ENCODE data around the gene C2orf66.

DNA sequence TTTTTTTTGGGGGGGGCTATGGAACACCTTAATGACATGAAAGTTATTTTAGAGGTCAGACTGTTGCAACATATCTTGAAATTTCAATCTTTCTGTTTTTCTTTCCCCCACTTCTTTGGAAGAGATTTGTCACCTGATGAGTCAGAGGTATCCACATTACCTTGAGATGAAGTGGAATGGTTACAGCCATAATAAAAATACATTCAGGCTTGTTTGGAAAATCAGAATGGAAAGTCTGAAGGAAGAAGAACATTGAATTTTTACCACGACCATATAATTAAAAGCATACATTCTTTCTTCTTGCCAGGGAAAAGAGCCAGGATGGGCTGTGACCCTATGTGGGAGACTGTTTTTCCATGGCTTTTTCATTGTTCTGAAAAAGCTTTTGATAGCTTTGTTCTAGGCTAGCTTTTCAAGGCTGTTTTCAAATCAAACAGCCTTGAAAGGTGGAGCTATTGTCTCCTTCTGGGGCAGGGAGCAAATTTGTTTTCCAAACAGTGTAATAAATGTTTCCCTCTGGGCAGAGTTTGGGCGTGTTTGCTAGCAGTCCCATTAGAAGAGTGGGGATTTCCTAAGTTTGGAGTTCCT is 7.4 kb downstream of the C2orf66 start:
- no peak for TF ChIP-seq EZH2phosphoT487 (conservative IDR thresholded peaks at IDR 0.05; ENCODE audit: low read length)
- TF ChIP-seq, protein P1, sequence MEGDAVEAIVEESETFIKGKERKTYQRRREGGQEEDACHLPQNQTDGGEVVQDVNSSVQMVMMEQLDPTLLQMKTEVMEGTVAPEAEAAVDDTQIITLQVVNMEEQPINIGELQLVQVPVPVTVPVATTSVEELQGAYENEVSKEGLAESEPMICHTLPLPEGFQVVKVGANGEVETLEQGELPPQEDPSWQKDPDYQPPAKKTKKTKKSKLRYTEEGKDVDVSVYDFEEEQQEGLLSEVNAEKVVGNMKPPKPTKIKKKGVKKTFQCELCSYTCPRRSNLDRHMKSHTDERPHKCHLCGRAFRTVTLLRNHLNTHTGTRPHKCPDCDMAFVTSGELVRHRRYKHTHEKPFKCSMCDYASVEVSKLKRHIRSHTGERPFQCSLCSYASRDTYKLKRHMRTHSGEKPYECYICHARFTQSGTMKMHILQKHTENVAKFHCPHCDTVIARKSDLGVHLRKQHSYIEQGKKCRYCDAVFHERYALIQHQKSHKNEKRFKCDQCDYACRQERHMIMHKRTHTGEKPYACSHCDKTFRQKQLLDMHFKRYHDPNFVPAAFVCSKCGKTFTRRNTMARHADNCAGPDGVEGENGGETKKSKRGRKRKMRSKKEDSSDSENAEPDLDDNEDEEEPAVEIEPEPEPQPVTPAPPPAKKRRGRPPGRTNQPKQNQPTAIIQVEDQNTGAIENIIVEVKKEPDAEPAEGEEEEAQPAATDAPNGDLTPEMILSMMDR (IDR thresholded peaks at IDR 0.05; ENCODE audit: insufficient read depth, low read length, poor library complexity, severe bottlenecking) = no peak
